HG03520 (cell line): ENCODE measurements around the gene PRPF31.

Experiments used
- ATAC-seq: cut with Tn5 transposase; IDR thresholded peaks from one replicate; pipeline ENCODE4 v1.9.1; 2021; ENCODE audit warnings: mild to moderate bottlenecking, moderate library complexity; ENCODE audit not compliant: unreplicated experiment

The PRPF31 gene

GRCh38 chr19:54138489-54139256 lies 23.1 kb downstream of the PRPF31 start:
- ATAC-seq: no peak

- ATAC-seq: no peak
These were observed 25.8 kb downstream of the PRPF31 start for GRCh38 chr19:54141356-54141755.

GRCh38 chr19:54142166-54142780 lies 26.7 kb downstream of the PRPF31 start:
- ATAC-seq: no peak

GRCh38 chr19:54145541-54146158 lies 30.1 kb downstream of the PRPF31 start:
- ATAC-seq: no peak

GRCh38 chr19:54147676-54148075 lies 32.1 kb downstream of the PRPF31 start:
- ATAC-seq: no peak

- no peak for ATAC-seq
These were observed 32.6 kb downstream of the PRPF31 start for GRCh38 chr19:54148158-54148557.

- ATAC-seq: no peak
These were observed 33.7 kb downstream of the PRPF31 start for GRCh38 chr19:54149021-54149812.

GRCh38 chr19:54151362-54152035 lies 35.9 kb downstream of the PRPF31 start:
- no peak for ATAC-seq

GRCh38 chr19:54152267-54152666 lies 36.7 kb downstream of the PRPF31 start:
- no peak for ATAC-seq

- ATAC-seq: no peak
These were observed 37.4 kb downstream of the PRPF31 start for GRCh38 chr19:54152878-54153524.

GRCh38 chr19:54153731-54154326 lies 38.3 kb downstream of the PRPF31 start:
- no peak for ATAC-seq

- no peak for ATAC-seq
These were observed 39.2 kb downstream of the PRPF31 start for GRCh38 chr19:54154603-54155345.

- no peak for ATAC-seq
These were observed 40.1 kb downstream of the PRPF31 start for GRCh38 chr19:54155694-54156093.

GRCh38 chr19:54156490-54156889 lies 40.9 kb downstream of the PRPF31 start:
- no peak for ATAC-seq

GRCh38 chr19:54156953-54157352 lies 41.4 kb downstream of the PRPF31 start:
- ATAC-seq: no peak

- no peak for ATAC-seq
These were observed 43.3 kb downstream of the PRPF31 start for GRCh38 chr19:54158812-54159351.

- peak; percentile 89 for ATAC-seq
These were observed 44.0 kb downstream of the PRPF31 start, which contains the start of gene LENG1 for GRCh38 chr19:54159352-54160181. Gene LENG1 (minus strand): TSS chr19:54159721. CDS start chr19:54159695, 26 bp downstream.
